A673 (cell line): ENCODE results near the gene NAV2.

Experiments
- EZH2 ChIP-seq: fragments of 200-600 bp; sonication (generic); IDR thresholded peaks from 2 replicates; pipeline ENCODE4 v1.6.1; 2017; ENCODE audit warnings: borderline replicate concordance, low read depth, mild to moderate bottlenecking, mixed read lengths, antibody characterized with exemption, low read length; ENCODE audit not compliant: poor library complexity, severe bottlenecking
- TF ChIP-seq, protein P1 (sequence below): fragments of 300-800, 200-600 bp; sonication (generic); conservative IDR thresholded peaks from 2 replicates; pipeline ENCODE4 v1.5.1; 2017; ENCODE audit warnings: low read depth, mild to moderate bottlenecking, antibody characterized with exemption, low read length, moderate library complexity, mixed read lengths

DNA sequence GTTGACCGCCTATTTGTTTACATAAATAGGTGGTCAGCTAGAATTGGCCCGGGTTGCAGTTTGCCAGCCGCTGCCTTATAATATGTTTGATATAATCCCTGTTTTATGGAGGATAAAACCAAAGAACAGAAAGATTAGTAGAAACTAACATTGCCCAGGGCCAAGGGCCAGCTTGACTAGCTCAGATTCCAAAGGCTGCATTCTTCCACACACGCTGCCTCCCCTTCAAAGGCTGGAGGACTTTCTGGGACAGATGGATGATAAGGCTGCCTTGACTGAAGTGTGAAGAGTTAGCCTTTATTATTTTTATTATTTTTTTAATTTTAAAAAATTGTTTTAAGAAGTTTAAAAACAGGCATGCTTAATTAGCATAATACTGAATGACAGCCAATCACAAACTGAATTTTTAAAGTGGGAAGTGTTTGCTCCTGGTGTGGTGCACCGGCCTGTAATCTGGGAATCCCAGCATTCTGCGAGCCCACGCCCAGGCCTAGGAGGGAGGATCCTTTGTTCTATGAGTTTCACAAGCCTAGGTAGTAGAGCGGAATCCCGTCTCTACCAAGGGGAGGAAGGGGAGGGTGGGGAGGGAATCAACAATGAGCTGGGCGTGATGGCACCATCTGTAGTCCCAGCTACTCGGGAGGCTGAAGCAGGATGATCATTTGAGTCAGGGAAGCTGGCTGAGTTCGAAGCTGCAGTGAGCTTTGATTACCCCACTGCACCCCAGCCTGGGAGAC lies 114.9 kb downstream of the NAV2 start:
- TF ChIP-seq, protein P1, sequence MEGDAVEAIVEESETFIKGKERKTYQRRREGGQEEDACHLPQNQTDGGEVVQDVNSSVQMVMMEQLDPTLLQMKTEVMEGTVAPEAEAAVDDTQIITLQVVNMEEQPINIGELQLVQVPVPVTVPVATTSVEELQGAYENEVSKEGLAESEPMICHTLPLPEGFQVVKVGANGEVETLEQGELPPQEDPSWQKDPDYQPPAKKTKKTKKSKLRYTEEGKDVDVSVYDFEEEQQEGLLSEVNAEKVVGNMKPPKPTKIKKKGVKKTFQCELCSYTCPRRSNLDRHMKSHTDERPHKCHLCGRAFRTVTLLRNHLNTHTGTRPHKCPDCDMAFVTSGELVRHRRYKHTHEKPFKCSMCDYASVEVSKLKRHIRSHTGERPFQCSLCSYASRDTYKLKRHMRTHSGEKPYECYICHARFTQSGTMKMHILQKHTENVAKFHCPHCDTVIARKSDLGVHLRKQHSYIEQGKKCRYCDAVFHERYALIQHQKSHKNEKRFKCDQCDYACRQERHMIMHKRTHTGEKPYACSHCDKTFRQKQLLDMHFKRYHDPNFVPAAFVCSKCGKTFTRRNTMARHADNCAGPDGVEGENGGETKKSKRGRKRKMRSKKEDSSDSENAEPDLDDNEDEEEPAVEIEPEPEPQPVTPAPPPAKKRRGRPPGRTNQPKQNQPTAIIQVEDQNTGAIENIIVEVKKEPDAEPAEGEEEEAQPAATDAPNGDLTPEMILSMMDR = no peak
- no peak for TF ChIP-seq EZH2
